ENCODE results near the gene TENM4. TPM values are rescaled to one million over a fixed set of nuclear protein-coding genes. Genes with fewer than 3 reads are reported as not detected.

Gene TENM4
- polyA plus RNA-seq, 1 donor from 2014 or later = not detected

DNA sequence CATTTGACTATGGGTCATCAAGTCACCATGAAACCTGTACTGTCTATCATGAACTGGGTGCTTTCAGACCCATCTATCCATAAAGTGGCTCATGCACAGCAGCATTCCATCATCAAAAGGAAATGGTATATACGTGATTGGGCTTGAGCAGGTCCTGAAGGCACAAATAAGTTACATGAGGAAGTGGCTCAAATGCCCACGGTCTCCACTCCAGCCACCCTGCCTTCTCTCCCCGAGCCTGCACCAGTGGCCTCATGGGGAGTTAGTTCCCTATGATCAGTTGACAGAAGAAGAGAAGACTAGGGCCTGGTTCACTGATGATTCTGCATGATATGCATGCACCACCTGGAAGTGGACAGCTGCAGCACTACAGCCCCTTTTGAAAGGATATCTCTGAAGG lies 312.5 kb downstream of the TENM4 start:
- peaks cover 7% of the 10 kb centered on the region for H3K36me3 Mint-ChIP-seq
- no peak overlapping the region for H3K27ac Mint-ChIP-seq
- no peaks in the 10 kb centered on the region for H3K4me1 Mint-ChIP-seq
- H3K4me3 Mint-ChIP-seq = no peak overlapping the region
- peaks cover 1% of the 10 kb centered on the region for H3K27me3 Mint-ChIP-seq
- H3K9me3 Mint-ChIP-seq = peaks cover 4 to 12% (median 11%) of the 10 kb centered on the region in 3 donors

- Mint-ChIP-seq H3K27ac (no peak overlapping the region), H3K4me3 (no peak overlapping the region), H3K9me3 (peaks cover 0 to 13% (median 2%) of the 10 kb centered on the region in 3 donors), H3K27me3 (no peaks in the 10 kb centered on the region), H3K36me3 (no peaks in the 10 kb centered on the region), H3K4me1 (no peaks in the 10 kb centered on the region)
Observed at GRCh38 chr11:79122759-79123158, 318.1 kb downstream of the TENM4 start.

GRCh38 chr11:79121351-79121750 lies 319.5 kb downstream of the TENM4 start:
- no peak overlapping the region for H3K27ac Mint-ChIP-seq
- H3K9me3 Mint-ChIP-seq = peaks cover 0 to 11% (median 2%) of the 10 kb centered on the region in 3 donors
- no peaks in the 10 kb centered on the region for H3K27me3 Mint-ChIP-seq
- H3K4me1 Mint-ChIP-seq = no peaks in the 10 kb centered on the region
- H3K4me3 Mint-ChIP-seq = no peak overlapping the region
- no peaks in the 10 kb centered on the region for H3K36me3 Mint-ChIP-seq

- Mint-ChIP-seq H3K9me3 (peaks cover 0 to 4% (median 2%) of the 10 kb centered on the region in 3 donors), H3K27me3 (no peaks in the 10 kb centered on the region), H3K36me3 (no peaks in the 10 kb centered on the region), H3K4me1 (no peaks in the 10 kb centered on the region), H3K27ac (no peak overlapping the region), H3K4me3 (no peak overlapping the region)
Observed at GRCh38 chr11:79119491-79120284, 321.1 kb downstream of the TENM4 start.

- Mint-ChIP-seq H3K27ac (no peak overlapping the region), H3K4me3 (no peak overlapping the region), H3K4me1 (no peaks in the 10 kb centered on the region), H3K9me3 (peaks cover 0 to 4% (median 2%) of the 10 kb centered on the region in 3 donors), H3K36me3 (no peaks in the 10 kb centered on the region), H3K27me3 (no peaks in the 10 kb centered on the region)
Observed at GRCh38 chr11:79117488-79117887, 323.3 kb downstream of the TENM4 start.

DNA sequence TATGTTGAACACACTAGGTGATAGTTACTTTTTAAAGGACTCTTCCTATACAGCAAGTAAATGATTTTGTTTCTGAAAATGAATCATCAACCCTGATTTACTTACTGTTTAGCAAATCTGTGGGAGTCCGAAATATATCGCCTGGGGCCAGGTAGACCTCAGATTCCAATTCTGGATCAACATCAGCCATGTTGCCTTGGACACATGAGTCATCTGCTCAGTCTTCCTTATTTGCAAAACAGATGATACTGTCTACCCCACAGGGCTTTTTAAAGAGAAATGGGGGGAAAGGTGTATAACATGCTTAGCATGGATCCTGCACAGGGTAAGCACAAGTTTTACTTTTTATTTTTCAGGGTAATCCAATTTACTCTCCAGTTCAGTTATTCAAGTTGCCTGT lies 324.2 kb downstream of the TENM4 start:
- H3K4me3 Mint-ChIP-seq = no peak overlapping the region
- no peaks in the 10 kb centered on the region for H3K4me1 Mint-ChIP-seq
- no peak overlapping the region for H3K27ac Mint-ChIP-seq
- peaks cover under 1% of the 10 kb centered on the region for H3K27me3 Mint-ChIP-seq
- peaks cover 1 to 4% (median 2%) of the 10 kb centered on the region in 3 donors for H3K9me3 Mint-ChIP-seq
- H3K36me3 Mint-ChIP-seq = no peaks in the 10 kb centered on the region

- Mint-ChIP-seq H3K9me3 (peaks cover 1 to 4% (median 2%) of the 10 kb centered on the region in 3 donors), H3K27ac (no peak overlapping the region), H3K4me3 (no peak overlapping the region), H3K36me3 (peaks cover 2% of the 10 kb centered on the region), H3K4me1 (no peaks in the 10 kb centered on the region), H3K27me3 (peaks cover 1% of the 10 kb centered on the region)
Observed at GRCh38 chr11:79113054-79113690, 327.7 kb downstream of the TENM4 start.

GRCh38 chr11:79110796-79111195 lies 330.0 kb downstream of the TENM4 start:
- H3K36me3 Mint-ChIP-seq = peaks cover 2% of the 10 kb centered on the region
- H3K27ac Mint-ChIP-seq = no peak overlapping the region
- peaks cover 0 to 2% (median 1%) of the 10 kb centered on the region in 3 donors for H3K9me3 Mint-ChIP-seq
- no peaks in the 10 kb centered on the region for H3K4me1 Mint-ChIP-seq
- peaks cover 1% of the 10 kb centered on the region for H3K27me3 Mint-ChIP-seq
- H3K4me3 Mint-ChIP-seq = no peak overlapping the region

- peaks cover 0 to 2% (median 1%) of the 10 kb centered on the region in 3 donors for H3K9me3 Mint-ChIP-seq
- H3K27me3 Mint-ChIP-seq = peaks cover 1% of the 10 kb centered on the region
- H3K4me1 Mint-ChIP-seq = no peaks in the 10 kb centered on the region
- peaks cover 2% of the 10 kb centered on the region for H3K36me3 Mint-ChIP-seq
- peak overlapping the region in 1 of 3 donors; percentile 25 for H3K27ac Mint-ChIP-seq
- no peak overlapping the region for H3K4me3 Mint-ChIP-seq
Observed at GRCh38 chr11:79110321-79110720, 330.5 kb downstream of the TENM4 start.

- Mint-ChIP-seq H3K4me1 (no peaks in the 10 kb centered on the region), H3K36me3 (peaks cover 2% of the 10 kb centered on the region), H3K4me3 (no peak overlapping the region), H3K9me3 (peaks cover 0 to 1% (median 0%) of the 10 kb centered on the region in 3 donors), H3K27ac (peak overlapping the region in 1 of 3 donors; percentile 74), H3K27me3 (peaks cover 1% of the 10 kb centered on the region)
Observed at GRCh38 chr11:79108851-79109250, 332.0 kb downstream of the TENM4 start.

DNA sequence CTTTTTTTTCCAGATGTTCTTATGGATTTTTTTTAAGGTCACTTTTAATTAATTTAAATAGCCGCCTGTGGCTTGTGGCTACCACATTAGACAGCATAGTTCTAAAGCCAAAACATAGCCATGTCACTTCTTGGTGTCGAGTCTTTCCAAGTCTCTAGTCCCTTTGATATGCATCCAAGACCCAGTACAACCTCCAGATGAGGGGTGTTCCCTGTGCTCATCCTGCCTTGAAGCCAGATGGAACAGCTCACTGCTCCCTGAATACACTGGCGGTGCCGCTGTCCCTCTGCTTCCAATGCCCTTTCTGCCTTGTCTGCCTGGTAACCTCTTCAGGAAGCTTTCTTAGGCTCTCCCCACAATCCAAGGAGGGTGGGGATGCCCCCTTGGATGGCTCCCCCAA lies 338.0 kb downstream of the TENM4 start:
- Mint-ChIP-seq H3K4me1 (peaks cover 0 to 2% (median 0%) of the 10 kb centered on the region in 3 donors), H3K27ac (no peak overlapping the region), H3K9me3 (peaks cover 0 to 1% (median 0%) of the 10 kb centered on the region in 3 donors), H3K4me3 (no peak overlapping the region), H3K36me3 (no peaks in the 10 kb centered on the region), H3K27me3 (peaks cover 2% of the 10 kb centered on the region)

DNA sequence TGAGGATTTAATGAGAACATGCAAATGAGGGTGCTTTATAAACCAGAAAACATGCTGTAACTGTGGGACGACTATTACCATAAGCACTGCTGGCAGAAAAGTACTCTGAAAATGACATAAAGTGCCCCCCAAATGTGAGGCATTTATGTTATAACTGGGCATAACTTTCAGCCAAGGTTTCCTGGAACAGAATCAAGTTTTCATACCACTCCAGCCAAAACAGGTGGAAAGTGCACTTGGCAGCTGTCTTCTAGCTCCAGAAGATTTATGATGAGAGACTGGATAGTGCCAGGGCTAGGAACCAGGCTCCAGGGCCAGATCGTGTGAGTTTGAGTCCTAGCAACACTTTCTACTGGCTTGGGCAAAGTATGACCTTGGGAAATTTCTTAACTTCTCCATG lies 339.2 kb downstream of the TENM4 start:
- Mint-ChIP-seq H3K36me3 (no peaks in the 10 kb centered on the region), H3K27ac (no peak overlapping the region), H3K4me3 (no peak overlapping the region), H3K9me3 (peaks cover 0 to 1% (median 0%) of the 10 kb centered on the region in 3 donors), H3K4me1 (peaks cover 0 to 2% (median 0%) of the 10 kb centered on the region in 3 donors), H3K27me3 (peaks cover 2% of the 10 kb centered on the region)

DNA sequence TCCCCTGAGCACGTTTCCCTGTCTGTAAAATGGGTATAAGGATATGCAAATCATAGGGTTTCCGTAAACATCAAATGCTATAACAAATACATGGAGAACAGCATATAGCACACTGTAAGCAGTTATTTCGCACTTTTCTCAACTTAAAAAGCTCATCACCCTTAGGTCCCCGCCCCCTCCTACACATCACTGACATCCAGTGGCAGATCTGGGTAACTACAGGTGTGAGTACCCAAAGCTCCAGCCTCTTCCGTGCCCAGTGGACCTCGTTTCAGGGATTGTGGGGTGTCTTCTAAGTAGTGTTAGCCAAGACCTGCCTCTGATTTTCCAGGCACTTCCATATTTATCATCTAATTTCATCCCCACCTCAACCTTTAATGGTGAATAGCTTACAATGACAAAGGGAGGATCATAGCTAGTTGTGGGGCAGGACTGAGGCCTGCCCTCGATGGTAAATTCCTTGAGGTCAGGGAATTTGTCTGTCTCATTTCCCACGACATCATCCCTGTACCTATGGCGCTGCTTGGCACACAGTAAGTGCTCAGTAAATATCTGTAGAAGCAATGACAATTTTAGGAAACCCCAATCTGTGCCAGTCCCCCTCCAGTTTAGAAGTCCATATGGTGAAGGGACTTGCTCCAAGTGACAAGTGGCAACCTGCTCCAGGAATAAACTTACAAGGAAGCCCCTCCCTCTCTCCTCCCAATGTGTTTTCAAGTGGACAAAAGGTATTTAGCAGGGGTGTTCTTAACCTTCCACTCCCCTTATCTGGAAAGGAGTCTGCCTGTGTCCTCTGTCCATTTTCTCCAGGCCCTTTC lies 340.5 kb downstream of the TENM4 start:
- H3K36me3 Mint-ChIP-seq = no peaks in the 10 kb centered on the region
- peaks cover 2% of the 10 kb centered on the region for H3K27me3 Mint-ChIP-seq
- peaks cover 0 to 2% (median 0%) of the 10 kb centered on the region in 3 donors for H3K4me1 Mint-ChIP-seq
- no peak overlapping the region for H3K4me3 Mint-ChIP-seq
- peaks cover 0 to 1% (median 0%) of the 10 kb centered on the region in 3 donors for H3K9me3 Mint-ChIP-seq
- peak overlapping the region in 1 of 3 donors; percentile 68 for H3K27ac Mint-ChIP-seq

DNA sequence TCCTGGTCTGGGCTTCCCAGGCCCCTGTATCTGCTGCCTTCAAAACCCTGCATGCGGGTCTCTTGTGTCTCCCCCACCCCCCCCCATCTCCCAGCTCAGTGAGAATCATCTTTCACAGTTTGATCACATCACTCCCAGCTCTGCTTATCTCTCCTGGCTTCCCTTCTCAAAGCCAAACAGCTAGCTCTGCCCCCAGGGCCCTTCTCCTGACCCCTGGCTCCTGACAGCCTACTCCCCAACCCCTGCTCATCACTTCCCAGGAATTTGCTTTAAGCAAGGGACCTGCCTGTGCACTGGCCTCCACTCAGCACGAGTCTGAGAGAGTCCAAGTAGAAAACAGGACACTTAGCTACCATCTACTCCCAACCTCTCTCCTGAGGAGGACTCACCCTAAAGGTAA lies 342.7 kb downstream of the TENM4 start:
- no peak overlapping the region for H3K4me3 Mint-ChIP-seq
- H3K36me3 Mint-ChIP-seq = no peaks in the 10 kb centered on the region
- H3K9me3 Mint-ChIP-seq = peaks cover 0 to 1% (median 0%) of the 10 kb centered on the region in 3 donors
- H3K4me1 Mint-ChIP-seq = peaks cover 0 to 2% (median 0%) of the 10 kb centered on the region in 3 donors
- H3K27ac Mint-ChIP-seq = no peak overlapping the region
- H3K27me3 Mint-ChIP-seq = peaks cover 2% of the 10 kb centered on the region

Measured in IgD-negative memory B cell (primary cell).